ENCODE measurements around the gene ZNF846.
"Not testable (repeated sequence)": the region's sequence is repeated elsewhere in the genome, so short reads cannot be mapped to it uniquely, and the experiment has no call there.

Gene ZNF846

GRCh38 chr19:9768175-9769112 lies at the start of gene ZNF846:
TSS of gene ZNF846 (minus strand) at chr19:9768738. CDS start at chr19:9764950, 3,788 bp downstream.
- peak; percentile 71 for DNase-seq

- DNase-seq: no peak
These were observed 49.7 kb upstream of the ZNF846 start for GRCh38 chr19:9818175-9818733.

GRCh38 chr19:9811139-9811538 lies 42.6 kb upstream of the ZNF846 start:
- DNase-seq: no peak

- no peak for DNase-seq
These were observed 40.6 kb upstream of the ZNF846 start for GRCh38 chr19:9808855-9809824.

- no peak for DNase-seq
These were observed 38.3 kb upstream of the ZNF846 start for GRCh38 chr19:9806803-9807202.

GRCh38 chr19:9801976-9802375 lies 33.4 kb upstream of the ZNF846 start:
- no peak for DNase-seq

DNA sequence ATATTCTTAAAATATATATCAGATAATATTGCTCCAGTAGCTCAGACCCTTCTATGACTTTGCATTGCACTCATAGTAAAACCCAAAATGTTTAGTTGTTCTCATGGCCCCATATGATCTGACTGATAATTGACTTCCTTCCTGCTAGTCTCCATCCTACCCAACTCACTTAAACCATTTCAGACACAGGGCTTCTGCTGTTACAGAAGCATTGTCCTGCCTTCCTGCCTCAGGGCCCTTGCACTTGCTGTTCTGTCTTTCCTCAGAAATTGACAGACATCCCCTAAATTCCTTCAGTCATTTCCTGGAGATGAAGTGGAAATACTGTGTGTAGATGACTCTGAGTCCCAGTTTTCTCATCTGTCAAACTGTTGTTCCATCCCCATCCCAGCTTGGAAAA lies 30.6 kb upstream of the ZNF846 start:
- no peak for DNase-seq

GRCh38 chr19:9797871-9798270 lies 29.3 kb upstream of the ZNF846 start:
- DNase-seq: no peak

GRCh38 chr19:9796113-9796773 lies 27.7 kb upstream of the ZNF846 start:
- peak; percentile 29 for DNase-seq

GRCh38 chr19:9793071-9793591 lies 24.6 kb upstream of the ZNF846 start:
- no peak for DNase-seq

DNA sequence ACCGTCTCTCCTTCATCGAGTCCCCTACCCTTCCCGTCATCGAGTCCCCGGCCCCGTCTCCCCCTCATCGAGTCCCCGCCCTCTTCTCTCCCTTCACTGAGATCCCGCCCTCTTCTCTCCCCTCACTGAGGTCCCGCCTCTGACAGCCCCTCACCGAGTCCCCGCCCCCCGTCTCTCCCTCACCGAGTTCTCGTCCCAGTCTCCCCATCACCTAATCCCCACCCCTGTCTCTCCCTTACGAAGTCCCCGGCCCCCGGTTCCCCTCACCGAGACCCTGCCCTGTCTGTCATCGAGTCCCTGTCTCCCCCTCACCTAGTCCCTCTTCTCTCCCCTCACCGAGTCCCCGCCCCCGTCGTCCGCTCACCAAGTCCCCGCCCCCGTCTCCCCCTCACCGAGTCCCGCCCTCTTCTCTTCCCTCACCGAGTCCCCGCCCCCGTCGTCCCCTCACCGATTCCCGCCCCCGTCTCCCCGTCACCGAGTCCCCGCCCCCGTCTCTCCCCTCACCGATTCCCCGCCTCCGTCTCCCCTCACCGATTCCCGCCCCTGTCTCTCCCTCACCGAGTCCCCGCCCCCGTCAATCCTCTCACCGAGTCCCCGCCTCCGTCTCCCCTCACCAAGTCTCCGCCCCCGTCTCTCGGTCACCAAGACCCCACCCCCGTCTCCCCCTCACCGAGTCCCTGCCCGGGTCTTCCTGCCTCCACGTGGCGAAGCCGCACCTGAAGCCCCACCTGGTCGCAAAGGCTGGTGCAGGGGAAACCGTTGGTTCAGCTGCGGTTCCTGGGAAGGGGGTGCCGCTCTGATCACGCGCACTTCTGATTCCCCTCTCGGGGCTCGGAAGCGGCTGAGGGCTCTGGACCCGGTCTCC lies 23.9 kb upstream of the ZNF846 start:
- peak; percentile 49 for DNase-seq

DNA sequence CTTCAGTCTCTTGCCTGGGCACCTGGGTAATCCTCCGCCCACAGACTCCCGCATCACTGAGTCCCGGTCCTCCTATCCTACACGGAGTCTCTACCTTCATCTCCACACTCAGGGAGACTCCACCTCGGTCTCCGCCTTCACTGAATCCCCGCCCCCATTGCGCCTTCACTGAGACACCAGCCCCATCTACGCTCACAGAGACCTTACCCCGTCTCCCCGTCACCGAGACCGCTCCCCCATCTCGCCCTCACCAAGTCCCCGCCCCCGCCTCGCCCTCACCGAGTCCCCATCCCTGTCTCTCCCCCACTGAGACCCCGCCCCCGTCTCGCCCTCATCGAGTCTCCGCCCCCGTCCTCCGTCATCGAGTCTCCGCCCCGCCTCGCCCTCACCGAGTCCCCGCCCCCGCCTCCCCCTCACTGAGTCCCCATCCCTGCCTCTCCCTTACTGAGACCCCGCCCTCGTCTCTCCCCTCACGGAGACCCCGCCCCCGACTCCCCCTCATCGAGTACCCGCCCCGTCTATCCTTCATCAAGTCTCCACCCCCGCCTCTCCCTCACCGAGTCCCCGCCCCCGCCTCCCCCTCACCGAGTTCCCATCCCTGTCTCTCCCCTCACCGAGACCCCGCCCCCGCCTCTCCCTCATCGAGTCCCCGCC lies 23.1 kb upstream of the ZNF846 start:
- DNase-seq: peak; percentile 35

DNA sequence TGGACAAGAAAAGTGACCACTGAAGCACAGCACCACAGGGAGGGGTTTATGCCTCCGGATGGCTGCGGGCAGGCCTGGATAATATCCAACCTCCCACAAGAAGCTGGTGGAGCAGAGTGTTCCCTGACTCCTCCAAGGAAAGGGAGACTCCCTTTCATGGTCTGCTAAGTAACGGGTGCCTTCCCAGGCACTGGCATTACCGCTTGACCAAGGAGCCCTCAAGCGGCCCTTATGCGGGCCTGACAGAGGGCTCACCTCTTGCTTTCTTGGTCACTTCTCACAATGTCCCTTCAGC lies 22.5 kb upstream of the ZNF846 start:
- DNase-seq: not testable (repeated sequence)

- DNase-seq: not testable (repeated sequence)
These were observed 21.0 kb upstream of the ZNF846 start for GRCh38 chr19:9789579-9789978.

DNA sequence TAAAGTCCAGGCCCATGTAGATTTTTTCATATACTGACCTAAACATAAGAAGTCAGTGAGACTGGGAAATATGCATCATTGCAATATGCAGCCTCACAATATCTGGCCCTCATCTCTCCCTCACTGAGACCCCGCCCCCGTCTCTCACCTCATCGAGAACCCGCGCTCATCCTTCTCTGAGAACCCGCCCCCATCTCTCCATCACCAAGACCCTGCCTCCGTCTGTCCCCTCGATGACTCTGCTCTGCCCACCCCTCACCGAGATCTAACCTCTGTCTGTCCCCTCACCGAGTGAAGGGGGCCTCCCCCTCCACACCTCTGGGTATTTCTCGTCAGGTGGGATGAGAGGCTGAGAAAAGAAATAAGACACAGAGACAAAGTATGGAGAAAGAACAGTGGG lies 20.5 kb upstream of the ZNF846 start:
- no peak for DNase-seq

GRCh38 chr19:9788604-9789003 lies 20.1 kb upstream of the ZNF846 start:
- DNase-seq: not testable (repeated sequence)

DNA sequence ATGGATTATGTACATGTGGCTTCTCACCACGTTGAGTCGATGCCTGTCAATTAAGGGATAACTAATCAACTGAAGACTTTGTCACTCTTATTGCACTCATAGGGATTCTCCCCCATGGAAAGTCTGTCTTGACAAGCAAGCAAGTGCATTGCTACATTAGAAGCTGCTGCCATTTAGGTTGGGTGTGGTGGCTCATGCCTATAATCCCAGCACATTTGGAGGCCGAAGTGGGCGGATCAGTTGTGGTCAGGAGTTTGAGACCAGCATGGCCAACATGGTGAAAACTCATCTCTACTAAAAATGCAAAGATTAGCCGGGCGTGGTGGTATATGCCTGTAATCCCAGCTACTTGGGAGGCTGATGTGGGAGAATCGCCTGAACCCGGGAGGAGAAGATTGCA lies 18.3 kb upstream of the ZNF846 start:
- no peak for DNase-seq

DNA sequence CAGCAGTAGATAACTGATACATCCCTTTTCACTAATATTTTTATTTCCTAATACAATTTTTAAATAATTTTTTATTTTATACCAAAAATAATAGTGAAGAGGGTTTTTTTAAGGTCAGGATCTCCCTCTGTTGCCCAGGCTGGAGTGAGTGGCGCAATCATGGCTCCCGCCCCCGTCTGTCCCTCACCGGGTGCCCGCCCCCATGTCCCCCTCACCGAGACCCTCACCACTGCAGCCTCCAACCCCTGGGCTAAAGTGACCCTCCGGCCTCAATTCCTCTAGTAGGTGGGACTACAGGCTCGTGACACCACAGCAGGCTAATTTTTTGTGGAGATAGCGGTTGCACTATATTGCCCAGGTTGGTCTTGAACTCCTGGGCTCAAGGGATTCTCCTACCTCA lies 17.8 kb upstream of the ZNF846 start:
- no peak for DNase-seq

DNA sequence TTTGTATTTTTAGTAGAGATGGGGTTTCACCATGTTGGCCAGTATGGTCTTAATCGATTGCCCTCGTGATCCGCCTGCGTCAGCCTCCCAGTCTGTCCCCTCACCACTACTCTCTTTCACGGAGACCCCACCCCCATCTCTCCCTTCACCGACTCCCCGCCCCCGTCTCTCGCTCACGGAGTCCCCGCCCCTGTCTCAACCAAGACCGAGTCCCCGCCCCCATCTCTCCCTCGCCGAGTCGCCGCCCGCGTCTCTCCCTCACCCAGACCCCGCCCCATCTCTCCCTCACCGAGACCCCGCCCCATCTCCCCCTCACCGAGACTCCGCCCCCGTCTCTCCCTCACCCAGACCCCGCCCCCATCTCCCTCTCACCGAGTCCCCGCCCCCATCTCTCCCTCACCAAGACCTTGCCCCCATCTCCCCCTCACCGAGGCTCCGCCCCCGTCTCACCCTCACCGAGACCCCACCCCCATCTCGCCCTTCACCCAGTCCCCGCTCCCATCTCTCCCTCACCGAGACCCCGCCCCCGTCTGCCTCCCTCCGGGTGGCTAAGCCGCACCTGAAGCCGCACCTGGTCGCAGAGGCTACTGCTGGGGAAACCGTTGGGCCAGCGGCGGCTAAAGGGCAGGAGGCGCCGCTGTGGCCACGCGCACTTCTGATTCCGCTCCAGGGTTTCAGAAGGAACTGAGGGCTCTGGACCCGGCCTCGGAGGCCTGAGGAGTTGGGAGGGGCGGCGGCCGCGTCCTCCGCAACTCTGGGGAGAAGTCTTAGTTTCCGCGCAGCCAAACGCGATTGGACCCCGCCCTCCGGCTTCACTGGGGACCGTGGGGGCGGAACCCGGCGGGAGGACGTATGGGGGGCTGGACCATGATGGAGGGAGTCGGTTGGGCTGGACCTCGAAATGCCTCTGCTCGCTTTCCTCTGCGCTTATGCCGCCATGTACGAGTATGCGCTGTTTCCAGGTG lies 17.1 kb upstream of the ZNF846 start:
- peak; percentile 72 for DNase-seq

DNA sequence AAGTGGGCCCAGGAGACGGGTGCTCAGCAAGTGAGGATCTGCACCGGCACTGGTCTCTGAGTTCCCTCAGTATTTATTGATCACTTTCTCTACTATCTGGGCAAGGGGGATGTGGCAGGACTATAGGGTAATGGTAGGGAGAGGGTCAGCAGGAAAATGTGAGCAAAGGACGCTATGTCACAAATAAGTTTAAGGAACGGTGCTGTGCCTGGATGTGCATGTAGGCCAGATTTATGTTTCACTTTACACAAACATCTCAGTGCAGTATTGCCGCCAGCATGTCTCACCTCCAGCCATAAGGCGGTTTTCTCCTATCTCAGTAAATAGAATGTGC lies 15.6 kb upstream of the ZNF846 start:
- not testable (repeated sequence) for DNase-seq

All from 8988T (cell line).